Left ventricle myocardium inferior (tissue), 1 donor: ENCODE data around the gene MS4A2. TPM values are rescaled to one million over a fixed set of nuclear protein-coding genes. Genes with fewer than 3 reads are reported as not detected.
"Not testable (repeated sequence)": the region's sequence is repeated elsewhere in the genome, so short reads cannot be mapped to it uniquely, and the experiment has no call there.

Source experiments
- DNase-seq: peaks from one replicate; pipeline ENCODE4 v3.0.0-alpha.2; 2020
- H3K27ac ChIP-seq: fragments of 200-600 bp; replicated peaks from 2 replicates; pipeline ENCODE4 v1.8.0; 2021
- H3K27me3 ChIP-seq: fragments of 200-600 bp; 2 replicates; pipeline ENCODE4 v1.8.0; 2021; ENCODE audit warnings: low read depth
- H3K36me3 ChIP-seq: fragments of 200-600 bp; 2 replicates; pipeline ENCODE4 v1.8.0; 2021
- H3K4me1 ChIP-seq: fragments of 200-600 bp; 2 replicates; pipeline ENCODE4 v1.8.0; 2021
- H3K4me3 ChIP-seq: fragments of 200-600 bp; 2 replicates; pipeline ENCODE4 v1.8.0; 2021; ENCODE audit warnings: mild to moderate bottlenecking, moderate library complexity
- H3K9me3 ChIP-seq: fragments of 200-600 bp; replicated peaks from 2 replicates; pipeline ENCODE4 v1.8.0; 2021
- intact Hi-C: fragments of 100-400 bp; cut with micrococcal nuclease; formaldehyde crosslinking; loops from one replicate; pipeline ENCODE4 v1.11.0; 2022
- total RNA-seq: library from RNA; stranded (reverse); fragmentation: NEBNext Ultra II Directional; extraction: Animal tissue kit (Norgen Biotek cat#: 25700); gene quantifications from one replicate; pipeline ENCODE4 v1.2.1, GENCODE V29; 2021
- TF ChIP-seq, protein P1 (sequence below): fragments of 200-600 bp; IDR thresholded peaks from 2 replicates; pipeline ENCODE4 v1.8.0; 2021; ENCODE audit warnings: antibody characterized with exemption, mild to moderate bottlenecking, borderline replicate concordance
- donor health status: DM: no; HTN: yes; CAD: no; lungs with severe emphysema.

Gene MS4A2
- total RNA-seq, 1 donor from 2014 or later: 0.41 TPM

DNA sequence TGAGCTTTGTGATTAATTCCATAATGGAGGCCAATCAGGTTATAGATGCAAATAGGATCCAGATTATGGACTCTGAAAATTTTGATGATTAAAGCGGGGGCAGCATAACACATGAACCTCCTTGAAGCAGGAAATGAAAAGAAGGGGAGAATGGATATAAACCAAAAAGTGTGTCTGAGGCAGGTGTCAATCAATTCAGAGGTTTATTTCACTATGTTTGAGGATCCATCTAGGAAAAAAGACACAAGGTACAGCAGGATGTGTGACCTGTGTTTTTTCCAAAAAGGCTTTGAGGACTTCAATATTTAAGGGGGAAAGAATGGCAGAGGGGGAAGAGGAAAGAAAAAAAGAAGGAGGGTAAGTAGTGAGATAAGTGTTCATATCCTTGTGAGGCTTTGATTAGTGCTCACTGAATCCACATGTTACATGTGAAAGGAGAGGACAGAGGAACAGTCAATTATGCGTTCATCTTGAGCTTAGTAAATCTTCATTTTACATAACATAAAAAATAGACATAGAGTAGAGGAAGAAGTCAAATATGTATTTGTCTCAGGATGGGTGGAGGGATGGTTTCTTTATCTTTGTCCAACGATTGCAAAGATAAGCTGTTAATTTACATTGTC lies 34.1 kb downstream of the MS4A2 start:
- no peak overlapping the region for H3K27ac ChIP-seq
- DNase-seq: no peak
- intact Hi-C loops: no loop called here
- H3K4me1 ChIP-seq: no peaks in the 10 kb centered on the region
- H3K9me3 ChIP-seq: no peaks in the 10 kb centered on the region
- no peaks in the 10 kb centered on the region for H3K27me3 ChIP-seq
- H3K4me3 ChIP-seq: no peak overlapping the region
- TF ChIP-seq, protein P1, sequence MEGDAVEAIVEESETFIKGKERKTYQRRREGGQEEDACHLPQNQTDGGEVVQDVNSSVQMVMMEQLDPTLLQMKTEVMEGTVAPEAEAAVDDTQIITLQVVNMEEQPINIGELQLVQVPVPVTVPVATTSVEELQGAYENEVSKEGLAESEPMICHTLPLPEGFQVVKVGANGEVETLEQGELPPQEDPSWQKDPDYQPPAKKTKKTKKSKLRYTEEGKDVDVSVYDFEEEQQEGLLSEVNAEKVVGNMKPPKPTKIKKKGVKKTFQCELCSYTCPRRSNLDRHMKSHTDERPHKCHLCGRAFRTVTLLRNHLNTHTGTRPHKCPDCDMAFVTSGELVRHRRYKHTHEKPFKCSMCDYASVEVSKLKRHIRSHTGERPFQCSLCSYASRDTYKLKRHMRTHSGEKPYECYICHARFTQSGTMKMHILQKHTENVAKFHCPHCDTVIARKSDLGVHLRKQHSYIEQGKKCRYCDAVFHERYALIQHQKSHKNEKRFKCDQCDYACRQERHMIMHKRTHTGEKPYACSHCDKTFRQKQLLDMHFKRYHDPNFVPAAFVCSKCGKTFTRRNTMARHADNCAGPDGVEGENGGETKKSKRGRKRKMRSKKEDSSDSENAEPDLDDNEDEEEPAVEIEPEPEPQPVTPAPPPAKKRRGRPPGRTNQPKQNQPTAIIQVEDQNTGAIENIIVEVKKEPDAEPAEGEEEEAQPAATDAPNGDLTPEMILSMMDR: no peak
- no peaks in the 10 kb centered on the region for H3K36me3 ChIP-seq

DNA sequence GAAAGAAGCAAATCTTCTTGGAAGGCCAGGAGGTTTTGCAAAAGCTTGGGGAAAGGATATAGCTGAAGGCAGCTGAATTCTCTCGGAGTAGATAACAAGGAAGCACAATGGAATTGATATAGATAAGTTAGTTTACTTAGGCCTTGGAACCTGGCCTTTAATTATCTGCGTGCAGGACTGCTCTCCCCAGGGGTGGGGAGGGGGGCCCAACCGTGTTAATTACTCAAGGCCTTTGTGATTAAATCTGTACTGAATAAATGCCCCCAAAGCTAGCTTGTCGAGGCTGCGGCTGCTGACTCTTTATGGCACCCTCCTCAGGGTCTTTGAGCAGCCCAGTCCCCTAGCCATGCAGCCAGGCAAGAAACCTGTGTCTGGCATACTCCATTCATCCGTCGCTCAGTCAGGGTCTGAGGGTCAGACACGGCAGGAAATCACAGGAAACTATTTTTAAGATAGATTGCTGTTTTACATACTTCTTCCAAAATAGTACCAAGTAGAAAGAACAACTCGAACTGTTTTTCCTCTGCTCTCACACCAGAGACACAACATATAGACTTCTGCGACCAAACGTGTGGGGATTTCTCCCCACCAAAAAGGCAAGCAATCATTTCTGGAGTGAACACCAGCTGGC lies 36.5 kb downstream of the MS4A2 start:
- DNase-seq: no peak
- H3K27me3 ChIP-seq: no peaks in the 10 kb centered on the region
- intact Hi-C loops: no loop called here

DNA sequence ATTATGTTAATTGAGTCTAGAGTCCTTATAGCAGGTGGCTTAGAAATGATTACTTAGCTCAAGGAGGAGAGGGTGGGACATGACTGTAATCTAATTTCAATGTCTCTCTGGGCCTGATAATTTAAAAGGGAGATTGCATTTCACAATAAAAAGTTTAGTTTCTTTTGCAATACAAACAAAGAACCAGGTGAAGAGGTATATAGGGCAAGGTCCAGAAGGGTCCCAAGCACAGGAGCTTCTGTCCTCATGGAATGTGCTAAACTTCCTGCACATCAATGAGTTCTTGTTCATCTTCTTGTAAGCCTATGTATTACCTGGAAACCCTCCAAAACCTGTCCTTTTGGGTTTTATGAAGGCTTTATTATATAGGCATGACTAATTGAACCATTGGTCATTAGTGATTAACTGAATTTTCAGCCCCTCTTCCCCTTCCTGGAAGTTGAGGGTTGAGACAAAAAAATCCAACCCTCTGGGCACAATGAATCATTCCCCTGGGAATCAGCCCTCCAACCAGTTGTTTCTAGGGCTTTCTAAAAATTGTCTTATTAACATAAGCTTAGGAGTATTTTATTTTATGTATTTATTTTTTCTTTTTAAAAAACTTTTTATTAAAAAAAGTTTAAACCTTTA lies 37.6 kb downstream of the MS4A2 start:
- intact Hi-C loops: no loop called here
- no peak overlapping the region for H3K27ac ChIP-seq
- H3K4me1 ChIP-seq: no peaks in the 10 kb centered on the region
- no peaks in the 10 kb centered on the region for H3K36me3 ChIP-seq
- H3K4me3 ChIP-seq: no peak overlapping the region
- no peaks in the 10 kb centered on the region for H3K27me3 ChIP-seq
- H3K9me3 ChIP-seq: no peaks in the 10 kb centered on the region
- DNase-seq: no peak
- TF ChIP-seq, protein P1: no peak

More for the DNA sequence above, 36.5 kb downstream of the MS4A2 start:
- TF ChIP-seq, protein P1: no peak
- no peaks in the 10 kb centered on the region for H3K36me3 ChIP-seq
- H3K4me3 ChIP-seq: no peak overlapping the region
- H3K4me1 ChIP-seq: no peaks in the 10 kb centered on the region
- no peak overlapping the region for H3K27ac ChIP-seq
- H3K9me3 ChIP-seq: no peaks in the 10 kb centered on the region

DNA sequence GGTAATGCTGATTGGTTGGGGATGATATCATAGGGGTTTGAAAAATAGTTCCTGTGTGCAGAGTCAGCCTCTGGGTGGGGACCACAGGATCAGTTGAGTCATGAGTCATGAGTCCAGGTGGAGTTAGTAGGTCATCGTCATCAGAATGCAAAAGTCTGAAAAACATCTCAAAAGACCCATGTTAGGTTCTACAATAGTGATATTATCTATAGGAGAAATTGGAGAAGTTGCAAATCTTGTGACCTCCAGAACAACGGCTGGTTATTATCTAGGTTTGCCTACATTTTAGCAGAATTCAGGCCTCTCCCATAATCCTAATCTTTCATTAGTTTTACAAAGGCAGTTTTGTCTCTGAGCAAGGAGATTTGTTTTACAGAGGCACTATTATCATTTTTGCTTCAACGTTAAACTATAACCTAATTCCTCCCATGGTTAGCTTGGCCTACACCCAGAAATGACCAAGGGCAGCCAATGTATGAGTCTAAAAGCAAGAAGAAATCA lies 38.9 kb downstream of the MS4A2 start:
- DNase-seq: no peak
- no peaks in the 10 kb centered on the region for H3K9me3 ChIP-seq
- H3K27me3 ChIP-seq: no peaks in the 10 kb centered on the region
- TF ChIP-seq, protein P1: no peak
- no peaks in the 10 kb centered on the region for H3K36me3 ChIP-seq
- H3K4me1 ChIP-seq: no peaks in the 10 kb centered on the region
- H3K4me3 ChIP-seq: no peak overlapping the region
- no peak overlapping the region for H3K27ac ChIP-seq
- intact Hi-C loops: no loop called here

DNA sequence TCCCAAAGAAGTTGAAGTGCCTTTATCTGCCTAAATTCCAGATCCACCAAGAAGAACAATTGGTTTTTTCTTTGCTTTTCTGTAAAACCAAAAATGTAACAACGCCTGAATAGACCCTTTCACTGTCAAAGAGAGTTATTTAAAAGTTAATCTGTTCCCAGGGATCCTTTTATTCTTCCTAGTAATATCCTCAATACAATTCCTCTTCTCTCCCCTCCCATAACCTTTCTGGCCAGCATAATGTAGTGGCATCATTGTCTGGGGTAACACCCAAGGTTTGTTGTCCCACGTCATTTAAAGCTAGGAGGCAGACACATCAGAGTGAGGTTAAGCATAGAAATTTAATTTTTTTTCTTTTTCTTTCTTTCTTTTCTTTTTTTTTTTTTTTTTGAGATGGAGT lies 39.9 kb downstream of the MS4A2 start:
- no peaks in the 10 kb centered on the region for H3K27me3 ChIP-seq
- DNase-seq: no peak
- intact Hi-C loops: no loop called here
- H3K9me3 ChIP-seq: no peaks in the 10 kb centered on the region
- no peak overlapping the region for H3K27ac ChIP-seq
- H3K4me1 ChIP-seq: no peaks in the 10 kb centered on the region
- H3K36me3 ChIP-seq: no peaks in the 10 kb centered on the region
- TF ChIP-seq, protein P1: no peak
- no peak overlapping the region for H3K4me3 ChIP-seq

DNA sequence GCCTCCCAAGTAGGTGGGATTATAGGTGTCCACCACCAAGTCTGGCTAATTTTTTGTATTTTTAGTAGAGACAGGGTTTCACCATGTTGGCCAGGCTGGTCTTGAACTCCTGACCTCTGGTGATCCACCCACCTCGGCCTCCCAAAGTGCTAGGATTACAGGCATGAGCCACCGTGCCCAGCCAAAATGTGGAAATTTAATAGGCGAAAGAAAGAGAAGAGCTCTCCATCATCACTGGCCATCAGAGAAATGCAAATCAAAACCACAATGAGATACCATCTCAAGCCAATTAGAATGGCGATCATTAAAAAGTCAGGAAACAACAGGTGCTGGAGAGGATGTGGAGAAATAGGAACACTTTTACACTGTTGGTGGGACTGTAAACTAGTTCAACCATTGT lies 40.4 kb downstream of the MS4A2 start:
- H3K4me3 ChIP-seq, H3K27me3 ChIP-seq, H3K4me1 ChIP-seq, DNase-seq, H3K9me3 ChIP-seq, H3K27ac ChIP-seq, intact Hi-C loops, H3K36me3 ChIP-seq: not testable (repeated sequence)
